ENCODE data around the gene CBLB.

DNA sequence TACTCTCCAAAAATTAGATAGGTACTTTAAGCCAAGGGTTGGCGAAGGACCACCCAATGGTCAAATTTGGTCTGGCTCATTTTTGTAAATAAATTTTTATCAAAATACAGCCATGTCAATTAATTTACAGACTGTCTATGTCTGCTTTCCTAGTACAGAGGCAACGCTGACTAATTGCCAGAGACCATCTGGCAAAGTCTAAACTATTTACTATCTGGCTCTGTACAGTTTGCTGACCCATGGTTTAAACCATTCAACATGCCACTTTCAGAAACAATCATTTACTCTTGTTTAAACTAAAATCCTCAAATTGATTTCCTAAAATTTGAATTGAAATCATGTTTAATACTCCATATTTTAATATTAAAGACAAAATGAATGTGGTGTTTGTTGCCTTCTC is 25.9 kb downstream of the CBLB start:
- TF ChIP-seq, protein P1, sequence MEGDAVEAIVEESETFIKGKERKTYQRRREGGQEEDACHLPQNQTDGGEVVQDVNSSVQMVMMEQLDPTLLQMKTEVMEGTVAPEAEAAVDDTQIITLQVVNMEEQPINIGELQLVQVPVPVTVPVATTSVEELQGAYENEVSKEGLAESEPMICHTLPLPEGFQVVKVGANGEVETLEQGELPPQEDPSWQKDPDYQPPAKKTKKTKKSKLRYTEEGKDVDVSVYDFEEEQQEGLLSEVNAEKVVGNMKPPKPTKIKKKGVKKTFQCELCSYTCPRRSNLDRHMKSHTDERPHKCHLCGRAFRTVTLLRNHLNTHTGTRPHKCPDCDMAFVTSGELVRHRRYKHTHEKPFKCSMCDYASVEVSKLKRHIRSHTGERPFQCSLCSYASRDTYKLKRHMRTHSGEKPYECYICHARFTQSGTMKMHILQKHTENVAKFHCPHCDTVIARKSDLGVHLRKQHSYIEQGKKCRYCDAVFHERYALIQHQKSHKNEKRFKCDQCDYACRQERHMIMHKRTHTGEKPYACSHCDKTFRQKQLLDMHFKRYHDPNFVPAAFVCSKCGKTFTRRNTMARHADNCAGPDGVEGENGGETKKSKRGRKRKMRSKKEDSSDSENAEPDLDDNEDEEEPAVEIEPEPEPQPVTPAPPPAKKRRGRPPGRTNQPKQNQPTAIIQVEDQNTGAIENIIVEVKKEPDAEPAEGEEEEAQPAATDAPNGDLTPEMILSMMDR (IDR thresholded peaks at IDR 0.05; ENCODE audit: insufficient read depth, low read depth, low read length): no peak
- TF ChIP-seq EZH2 (IDR thresholded peaks at IDR 0.05; ENCODE audit: insufficient read depth, low read length): no peak

All from astrocyte (in vitro differentiated cells and primary cell).